ENCODE results near the gene BICRAL.
"Not testable (repeated sequence)": the region's sequence is repeated elsewhere in the genome, so short reads cannot be mapped to it uniquely, and the experiment has no call there.

The BICRAL gene

GRCh38 chr6:42781796-42782688 is at the start of gene BICRAL:
BICRAL (plus strand) TSS chr6:42782052; CDS start chr6:42822023, 39,971 bp downstream.
- Histone ChIP-seq H3K4me1 (ENCODE audit: control insufficient read depth, insufficient read depth, low read length) (no peaks in the 10 kb centered on the region), H3K4me3 (ENCODE audit: low read length) (peak within 1 kb of the TSS; percentile 49), H3K9me3 (ENCODE audit: control insufficient read depth, low read length) (no peaks in the 10 kb centered on the region), H3K36me3 (ENCODE audit: control insufficient read depth, insufficient read depth, low read length) (no peaks in the 10 kb centered on the region), H3K9ac (ENCODE audit: low read length) (peak within 1 kb of the TSS; percentile 98), H3K27me3 (ENCODE audit: control insufficient read depth, insufficient read depth, low read length) (no peaks in the 10 kb centered on the region)

- not testable (repeated sequence) for H3K36me3 ChIP-seq (ENCODE audit: control insufficient read depth, insufficient read depth, low read length); H3K27me3 ChIP-seq (ENCODE audit: control insufficient read depth, insufficient read depth, low read length); H3K4me1 ChIP-seq (ENCODE audit: control insufficient read depth, insufficient read depth, low read length); H3K9ac ChIP-seq (ENCODE audit: low read length); H3K9me3 ChIP-seq (ENCODE audit: control insufficient read depth, low read length); H3K4me3 ChIP-seq (ENCODE audit: low read length)
These were observed 47.9 kb upstream of the BICRAL start for GRCh38 chr6:42733867-42734481.

GRCh38 chr6:42735976-42736375 is 45.9 kb upstream of the BICRAL start:
- H3K9ac ChIP-seq (ENCODE audit: low read length), result no peak overlapping the region
- H3K27me3 ChIP-seq (ENCODE audit: control insufficient read depth, insufficient read depth, low read length), result no peaks in the 10 kb centered on the region
- H3K4me3 ChIP-seq (ENCODE audit: low read length), result no peak overlapping the region
- H3K4me1 ChIP-seq (ENCODE audit: control insufficient read depth, insufficient read depth, low read length), result no peaks in the 10 kb centered on the region
- no peaks in the 10 kb centered on the region for H3K36me3 ChIP-seq (ENCODE audit: control insufficient read depth, insufficient read depth, low read length)
- no peaks in the 10 kb centered on the region for H3K9me3 ChIP-seq (ENCODE audit: control insufficient read depth, low read length)

- Histone ChIP-seq H3K36me3 (ENCODE audit: control insufficient read depth, insufficient read depth, low read length) (no peaks in the 10 kb centered on the region), H3K9ac (ENCODE audit: low read length) (no peak overlapping the region), H3K27me3 (ENCODE audit: control insufficient read depth, insufficient read depth, low read length) (no peaks in the 10 kb centered on the region), H3K4me3 (ENCODE audit: low read length) (no peak overlapping the region), H3K4me1 (ENCODE audit: control insufficient read depth, insufficient read depth, low read length) (peaks cover 7% of the 10 kb centered on the region), H3K9me3 (ENCODE audit: control insufficient read depth, low read length) (no peaks in the 10 kb centered on the region)
These were observed 41.1 kb upstream of the BICRAL start for GRCh38 chr6:42740725-42741124.

GRCh38 chr6:42742116-42742894 is 39.5 kb upstream of the BICRAL start:
- Histone ChIP-seq H3K4me1 (ENCODE audit: control insufficient read depth, insufficient read depth, low read length) (peaks cover 7% of the 10 kb centered on the region), H3K9ac (ENCODE audit: low read length) (no peak overlapping the region), H3K27me3 (ENCODE audit: control insufficient read depth, insufficient read depth, low read length) (no peaks in the 10 kb centered on the region), H3K36me3 (ENCODE audit: control insufficient read depth, insufficient read depth, low read length) (no peaks in the 10 kb centered on the region), H3K9me3 (ENCODE audit: control insufficient read depth, low read length) (no peaks in the 10 kb centered on the region), H3K4me3 (ENCODE audit: low read length) (no peak overlapping the region)

GRCh38 chr6:42744351-42744893 is 37.4 kb upstream of the BICRAL start:
- Histone ChIP-seq H3K27me3 (ENCODE audit: control insufficient read depth, insufficient read depth, low read length) (no peaks in the 10 kb centered on the region), H3K4me1 (ENCODE audit: control insufficient read depth, insufficient read depth, low read length) (peaks cover 7% of the 10 kb centered on the region), H3K4me3 (ENCODE audit: low read length) (peak overlapping the region; percentile 97), H3K9ac (ENCODE audit: low read length) (peak overlapping the region; percentile 100), H3K36me3 (ENCODE audit: control insufficient read depth, insufficient read depth, low read length) (no peaks in the 10 kb centered on the region), H3K9me3 (ENCODE audit: control insufficient read depth, low read length) (no peaks in the 10 kb centered on the region)

GRCh38 chr6:42745083-42745639 is 36.7 kb upstream of the BICRAL start:
- Histone ChIP-seq H3K27me3 (ENCODE audit: control insufficient read depth, insufficient read depth, low read length) (no peaks in the 10 kb centered on the region), H3K36me3 (ENCODE audit: control insufficient read depth, insufficient read depth, low read length) (no peaks in the 10 kb centered on the region), H3K4me3 (ENCODE audit: low read length) (peak overlapping the region; percentile 97), H3K4me1 (ENCODE audit: control insufficient read depth, insufficient read depth, low read length) (peaks cover 7% of the 10 kb centered on the region), H3K9ac (ENCODE audit: low read length) (peak overlapping the region; percentile 100), H3K9me3 (ENCODE audit: control insufficient read depth, low read length) (no peaks in the 10 kb centered on the region)

- Histone ChIP-seq H3K9me3 (ENCODE audit: control insufficient read depth, low read length) (no peaks in the 10 kb centered on the region), H3K36me3 (ENCODE audit: control insufficient read depth, insufficient read depth, low read length) (no peaks in the 10 kb centered on the region), H3K4me1 (ENCODE audit: control insufficient read depth, insufficient read depth, low read length) (peaks cover 7% of the 10 kb centered on the region), H3K4me3 (ENCODE audit: low read length) (peak within 1 kb of the TSS; percentile 97), H3K27me3 (ENCODE audit: control insufficient read depth, insufficient read depth, low read length) (no peaks in the 10 kb centered on the region), H3K9ac (ENCODE audit: low read length) (peak within 1 kb of the TSS; percentile 100)
These were observed 36.0 kb upstream of the BICRAL start, which contains the start of gene TBCC for GRCh38 chr6:42745640-42746462. TBCC (minus strand) TSS chr6:42746103; CDS start chr6:42746073, 30 bp downstream.

- H3K9ac ChIP-seq (ENCODE audit: low read length), result peak overlapping the region; percentile 87
- no peaks in the 10 kb centered on the region for H3K36me3 ChIP-seq (ENCODE audit: control insufficient read depth, insufficient read depth, low read length)
These were observed 35.1 kb upstream of the BICRAL start for GRCh38 chr6:42746463-42747391.

GRCh38 chr6:42748203-42748898 is 33.5 kb upstream of the BICRAL start:
- Histone ChIP-seq H3K4me3 (ENCODE audit: low read length) (no peak overlapping the region), H3K4me1 (ENCODE audit: control insufficient read depth, insufficient read depth, low read length) (peaks cover 7% of the 10 kb centered on the region), H3K27me3 (ENCODE audit: control insufficient read depth, insufficient read depth, low read length) (no peaks in the 10 kb centered on the region), H3K36me3 (ENCODE audit: control insufficient read depth, insufficient read depth, low read length) (no peaks in the 10 kb centered on the region), H3K9ac (ENCODE audit: low read length) (no peak overlapping the region), H3K9me3 (ENCODE audit: control insufficient read depth, low read length) (no peaks in the 10 kb centered on the region)

More at GRCh38 chr6:42746463-42747391, 35.1 kb upstream of the BICRAL start:
- Histone ChIP-seq H3K27me3 (ENCODE audit: control insufficient read depth, insufficient read depth, low read length) (no peaks in the 10 kb centered on the region), H3K9me3 (ENCODE audit: control insufficient read depth, low read length) (no peaks in the 10 kb centered on the region), H3K4me1 (ENCODE audit: control insufficient read depth, insufficient read depth, low read length) (peaks cover 7% of the 10 kb centered on the region), H3K4me3 (ENCODE audit: low read length) (peak overlapping the region; percentile 97)
